Stimulated activated CD4-positive, alpha-beta T cell treated with anti-CD3 and anti-CD28 coated beads, Interleukin-12 subunit alpha, Interleukin-12 subunit beta, amount 100 ng/mL, for 24 hours (primary cell): ENCODE data around the gene ERO1A.
"Not testable (repeated sequence)": the region's sequence is repeated elsewhere in the genome, so short reads cannot be mapped to it uniquely, and the experiment has no call there.

Source experiments
- DNase-seq, 2 experiments: peaks; one replicate each; pipeline ENCODE4 v3.0.0-alpha.2; 2020; ENCODE audit warnings: low read depth in 2 of 2

The ERO1A gene, protein sequence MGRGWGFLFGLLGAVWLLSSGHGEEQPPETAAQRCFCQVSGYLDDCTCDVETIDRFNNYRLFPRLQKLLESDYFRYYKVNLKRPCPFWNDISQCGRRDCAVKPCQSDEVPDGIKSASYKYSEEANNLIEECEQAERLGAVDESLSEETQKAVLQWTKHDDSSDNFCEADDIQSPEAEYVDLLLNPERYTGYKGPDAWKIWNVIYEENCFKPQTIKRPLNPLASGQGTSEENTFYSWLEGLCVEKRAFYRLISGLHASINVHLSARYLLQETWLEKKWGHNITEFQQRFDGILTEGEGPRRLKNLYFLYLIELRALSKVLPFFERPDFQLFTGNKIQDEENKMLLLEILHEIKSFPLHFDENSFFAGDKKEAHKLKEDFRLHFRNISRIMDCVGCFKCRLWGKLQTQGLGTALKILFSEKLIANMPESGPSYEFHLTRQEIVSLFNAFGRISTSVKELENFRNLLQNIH

DNA sequence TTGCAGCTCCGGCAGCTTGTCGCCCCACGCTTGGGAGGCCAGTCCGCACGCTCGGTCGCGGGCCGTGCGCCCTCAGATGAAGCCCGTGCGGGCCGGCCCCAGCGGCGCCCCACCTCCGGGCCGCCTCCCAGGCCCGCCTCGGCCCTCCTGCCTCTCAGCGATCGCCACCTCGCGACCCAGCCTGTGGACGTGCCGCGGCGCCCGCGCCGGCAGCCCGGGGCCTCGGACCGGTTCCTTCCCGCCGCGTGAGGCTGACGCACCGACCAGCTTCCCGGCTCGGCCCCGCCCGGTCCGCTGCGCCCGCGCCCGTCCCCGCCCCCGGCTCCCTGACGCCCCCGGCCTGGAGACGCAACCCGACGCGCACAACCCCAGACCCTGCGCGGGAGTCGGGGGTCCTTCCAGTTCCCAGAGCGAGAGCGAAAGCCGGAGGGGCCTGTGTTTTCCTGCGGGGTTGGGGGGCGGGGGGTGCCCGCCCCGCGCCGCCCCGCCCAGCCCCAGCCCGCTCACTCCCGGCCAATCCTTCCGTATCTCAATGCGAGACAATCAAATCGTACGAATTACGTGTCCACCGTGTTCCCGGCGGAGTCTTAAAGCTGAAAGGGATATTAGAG lies at the start of gene ERO1A:
Gene ERO1A (minus strand): TSS at position 78 of the 611 bp plus-strand sequence. CDS start 77 bp downstream, at position 1.
- peak; percentile 27 to 65 for DNase-seq

DNA sequence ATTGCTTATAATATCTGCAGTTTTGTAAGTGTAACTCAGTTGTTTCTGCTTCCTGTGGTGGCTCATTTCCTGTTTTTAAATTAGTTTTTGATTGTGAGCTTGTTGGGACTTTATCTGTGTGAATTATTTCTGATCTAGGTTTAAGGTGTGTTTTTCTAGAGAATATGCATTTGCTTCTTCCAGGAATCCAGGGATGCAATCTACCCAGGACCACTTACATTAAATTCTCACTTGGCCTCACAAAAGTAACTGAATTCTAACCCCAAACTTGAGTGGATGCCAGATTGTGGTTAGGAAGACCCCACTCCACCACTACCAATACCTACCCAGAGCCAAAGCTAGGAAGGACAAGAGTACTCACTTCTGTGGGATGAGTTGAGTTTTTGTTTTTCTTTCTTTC lies 46.5 kb upstream of the ERO1A start:
- no peak for DNase-seq

DNA sequence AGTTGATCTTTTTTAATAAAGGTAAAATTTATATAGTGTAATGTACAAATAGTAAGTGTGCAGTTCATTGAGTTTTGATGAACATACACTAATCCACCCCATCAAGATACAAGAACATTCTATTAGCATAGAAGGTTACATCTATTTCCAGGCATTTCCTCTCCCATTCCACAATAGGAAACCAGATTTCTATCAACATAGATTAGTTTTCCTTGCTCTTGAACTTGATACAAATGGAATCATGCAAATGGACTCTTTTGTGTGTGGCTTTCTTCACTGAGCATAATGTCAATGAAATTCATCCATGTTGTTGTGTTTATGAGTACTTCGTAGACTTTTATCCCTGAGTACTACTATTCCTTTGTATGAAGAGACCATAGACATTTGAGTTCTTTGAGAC lies 45.4 kb upstream of the ERO1A start:
- no peak for DNase-seq

DNA sequence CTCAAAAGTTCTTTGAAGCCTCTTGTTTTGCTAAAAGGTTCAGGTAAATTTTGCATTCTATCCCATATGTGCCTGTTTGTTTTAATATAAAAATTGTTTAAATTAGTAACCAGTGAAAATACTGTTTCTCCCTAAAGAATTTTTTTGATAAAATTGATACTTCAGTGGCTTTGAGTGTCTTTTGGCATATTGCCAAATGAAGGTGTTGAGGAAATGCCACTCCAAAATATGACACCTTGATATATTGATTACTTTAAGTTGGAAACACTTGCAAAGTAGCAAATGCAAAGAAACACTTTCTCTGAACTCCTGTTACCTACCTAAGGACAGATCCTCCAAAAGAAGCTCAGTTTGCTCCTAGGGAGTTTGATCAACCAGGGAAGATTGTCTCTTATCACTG lies 43.1 kb upstream of the ERO1A start:
- no peak for DNase-seq

DNA sequence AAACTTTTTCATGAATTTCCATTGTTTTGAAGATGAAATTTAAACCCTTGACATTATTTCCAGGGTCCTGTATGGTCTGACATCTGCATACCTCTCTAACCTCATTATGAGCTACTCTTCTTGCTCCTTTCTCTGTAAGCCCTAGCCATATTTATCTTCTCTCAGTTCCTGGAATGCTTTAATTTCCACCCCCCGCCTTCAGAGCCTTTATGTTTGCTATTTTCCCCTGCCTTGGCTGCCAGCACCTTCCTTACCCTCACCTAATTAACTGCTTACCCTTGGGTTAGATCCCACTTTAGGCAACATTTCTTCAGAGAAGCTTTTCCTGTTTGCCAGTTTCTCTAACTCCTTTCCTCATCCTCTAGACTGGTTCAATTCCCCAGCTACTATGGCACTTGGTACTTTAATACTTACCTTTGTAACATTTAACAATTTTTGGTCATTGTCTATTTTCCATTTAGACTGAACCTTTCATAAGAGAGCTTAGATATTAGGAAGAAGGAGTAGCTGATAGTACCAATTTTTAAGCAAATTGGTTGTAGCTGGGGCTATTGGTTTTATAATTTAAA lies 40.6 kb upstream of the ERO1A start:
- DNase-seq = no peak

DNA sequence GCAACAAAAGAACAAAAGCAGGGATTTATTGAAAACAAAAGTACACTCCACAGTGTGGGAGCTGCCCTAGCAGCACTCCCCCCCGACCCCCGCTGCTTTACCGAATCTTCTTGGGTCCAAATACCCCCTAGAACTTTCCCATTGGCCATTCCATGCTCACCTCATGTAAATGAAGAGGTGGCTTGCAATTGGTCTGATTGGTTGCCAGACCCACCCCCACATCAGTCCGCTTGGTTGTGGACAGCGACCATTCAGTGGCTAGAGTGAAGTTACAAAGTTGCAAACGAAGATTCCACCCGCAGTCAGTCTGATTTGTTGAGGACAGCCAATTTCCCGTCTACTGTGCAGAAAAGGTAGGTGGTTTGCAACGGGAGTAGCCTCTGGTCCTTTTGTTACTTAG lies 38.5 kb upstream of the ERO1A start:
- no peak for DNase-seq

DNA sequence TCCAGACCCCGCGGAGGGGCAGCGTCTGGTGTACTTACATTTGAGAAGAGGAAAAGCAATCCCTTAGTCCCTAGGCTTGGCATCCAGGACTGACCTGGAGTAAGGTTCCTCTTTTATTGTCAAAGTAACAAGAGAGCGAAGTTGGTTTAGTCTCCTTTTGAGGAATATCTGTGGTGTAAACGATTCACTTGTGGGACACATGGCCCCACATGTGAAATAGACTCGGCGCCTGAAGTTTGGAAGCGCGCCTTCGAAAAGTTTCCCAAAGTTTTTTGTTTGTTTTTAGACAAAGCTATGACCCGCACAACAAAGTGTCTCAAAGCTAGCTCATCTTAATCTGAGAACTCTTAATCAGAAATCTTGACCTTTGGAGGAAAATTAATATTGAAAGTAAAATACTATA lies 35.4 kb upstream of the ERO1A start:
- no peak for DNase-seq

DNA sequence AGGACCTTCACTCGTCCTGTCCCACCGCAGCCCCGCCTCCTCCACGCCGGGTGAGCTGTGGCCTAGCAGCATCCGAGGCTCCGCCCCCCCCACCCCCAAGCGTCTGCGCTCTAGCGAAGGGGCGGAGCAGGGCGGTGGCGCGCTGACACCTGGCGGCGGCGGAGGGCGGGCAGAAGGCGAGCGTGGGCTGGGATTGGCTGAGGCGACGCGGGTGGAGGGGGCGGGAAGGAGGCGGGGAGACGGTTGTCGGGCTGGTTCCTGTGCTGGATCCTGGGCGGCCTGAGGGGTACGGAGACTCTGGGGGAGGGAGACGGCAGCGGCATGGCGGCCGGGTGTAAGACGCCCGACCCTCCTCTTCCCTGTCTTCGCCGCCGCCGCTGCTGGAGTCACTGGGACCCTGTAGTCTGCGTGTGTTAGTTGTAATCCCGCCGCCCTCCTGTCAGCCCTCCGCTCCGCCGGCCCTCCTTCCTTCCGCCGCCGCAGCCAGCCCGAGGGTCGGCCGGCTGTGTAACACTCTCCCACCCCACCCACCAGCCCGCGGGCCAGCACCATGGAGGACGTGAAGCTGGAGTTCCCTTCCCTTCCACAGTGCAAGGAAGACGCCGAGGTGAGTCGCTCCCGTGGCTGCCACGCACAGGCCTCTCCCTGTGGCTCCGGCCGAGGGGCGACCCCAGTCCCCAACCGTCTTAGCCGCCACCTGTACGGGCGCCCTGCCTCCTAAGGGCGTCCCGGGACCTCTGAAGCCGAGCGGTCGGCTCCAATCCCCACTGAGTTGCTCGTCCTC lies 34.8 kb upstream of the ERO1A start, which contains the start of gene STYX:
Gene STYX (plus strand): TSS at position 242 of the 784 bp plus-strand sequence. CDS start 309 bp downstream, at position 551.
- DNase-seq = peak; percentile 95 to 99

DNA sequence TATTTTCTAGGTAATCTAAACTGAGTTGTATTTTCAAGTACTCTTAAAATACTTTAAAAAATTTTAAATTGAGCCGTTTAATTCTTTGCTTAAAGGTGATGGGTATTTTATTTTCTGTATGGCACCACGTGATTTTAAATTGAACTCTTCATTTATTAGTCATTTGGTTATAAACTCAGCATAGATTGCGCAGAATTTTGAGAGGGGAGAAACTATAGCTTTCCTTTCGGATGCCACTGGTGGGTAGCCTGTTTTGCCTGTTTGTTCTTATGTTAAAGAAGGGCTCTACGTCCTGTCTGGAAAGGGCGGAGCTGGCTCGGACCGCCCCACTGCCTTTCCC lies 34.2 kb upstream of the ERO1A start:
- DNase-seq = no peak

DNA sequence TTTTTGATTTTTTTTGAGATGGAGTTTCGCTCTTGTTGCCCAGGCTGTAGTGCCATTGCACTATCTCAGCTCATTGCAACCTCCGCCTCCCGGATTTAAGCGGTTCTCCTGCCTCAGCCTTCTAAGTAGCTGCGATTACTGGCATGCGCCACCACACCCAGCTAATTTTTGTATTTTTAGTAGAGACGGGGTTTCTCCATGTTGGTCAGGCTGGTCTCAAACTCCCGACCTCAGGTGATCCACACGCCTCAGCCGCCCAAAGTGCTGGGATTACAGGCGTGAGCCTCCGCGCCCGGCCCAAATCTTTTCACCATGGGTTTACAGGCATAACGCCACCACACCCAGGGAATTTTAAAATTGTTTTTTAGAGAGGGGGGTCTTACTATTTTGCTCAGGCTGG lies 33.7 kb upstream of the ERO1A start:
- DNase-seq = not testable (repeated sequence)

DNA sequence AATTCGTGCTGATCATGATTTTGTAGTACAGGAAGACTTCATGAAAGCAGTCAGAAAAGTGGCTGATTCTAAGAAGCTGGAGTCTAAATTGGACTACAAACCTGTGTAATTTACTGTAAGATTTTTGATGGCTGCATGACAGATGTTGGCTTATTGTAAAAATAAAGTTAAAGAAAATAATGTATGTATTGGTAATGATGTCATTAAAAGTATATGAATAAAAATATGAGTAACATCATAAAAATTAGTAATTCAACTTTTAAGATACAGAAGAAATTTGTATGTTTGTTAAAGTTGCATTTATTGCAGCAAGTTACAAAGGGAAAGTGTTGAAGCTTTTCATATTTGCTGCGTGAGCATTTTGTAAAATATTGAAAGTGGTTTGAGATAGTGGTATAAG lies 32.2 kb upstream of the ERO1A start:
- not testable (repeated sequence) for DNase-seq

DNA sequence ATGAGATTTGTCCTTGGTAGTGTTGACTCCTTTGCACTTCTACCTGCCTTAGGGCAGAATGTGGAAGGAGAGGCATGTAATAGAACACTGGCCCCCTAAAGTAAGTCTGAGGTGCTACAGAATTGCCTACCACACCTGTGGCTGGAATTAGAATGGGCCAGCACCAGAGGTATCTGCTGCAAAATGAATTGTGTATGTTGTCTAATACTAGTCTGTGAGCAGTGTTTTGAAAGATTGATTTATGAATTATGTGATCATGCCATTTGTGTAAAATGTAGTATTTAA lies 28.9 kb upstream of the ERO1A start:
- no peak for DNase-seq

DNA sequence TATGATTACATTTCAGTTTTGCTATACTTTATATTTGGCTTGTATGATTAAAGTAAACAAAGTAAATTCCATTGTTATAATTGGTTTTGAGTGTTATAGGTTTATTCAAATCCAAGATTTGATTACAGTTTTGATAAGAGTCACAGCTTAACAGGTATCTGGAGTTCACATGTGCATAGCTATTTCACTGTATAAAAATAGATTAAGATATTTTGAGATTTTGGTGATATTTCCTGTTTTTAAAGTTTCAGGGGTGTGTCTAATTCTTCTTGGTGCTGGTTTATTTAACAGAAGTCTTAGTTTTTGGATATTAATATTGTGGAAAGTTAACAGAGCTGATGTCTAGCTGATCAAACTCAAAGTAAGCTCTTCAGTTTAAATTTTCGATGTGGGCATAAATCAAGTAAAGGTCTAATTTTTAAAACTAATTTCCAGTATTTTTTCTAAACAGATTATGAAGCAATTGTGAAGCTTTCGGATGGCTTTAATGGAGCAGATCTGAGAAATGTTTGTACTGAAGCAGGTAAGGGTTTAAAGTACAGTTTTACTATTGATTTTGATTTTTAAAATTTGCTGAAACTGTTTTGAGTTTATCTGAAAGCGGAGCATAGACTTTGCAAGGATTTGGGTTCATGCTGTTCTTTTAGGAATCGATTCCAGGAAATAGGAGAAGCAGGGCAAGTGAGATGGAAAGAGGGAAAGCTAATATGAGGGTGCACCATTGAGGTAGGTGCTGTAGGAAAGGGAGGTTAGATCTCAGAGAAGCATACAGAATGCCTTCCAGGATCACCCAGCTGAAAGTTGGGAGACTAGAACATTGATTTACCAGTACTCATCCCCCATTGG lies 28.4 kb upstream of the ERO1A start:
- DNase-seq = no peak

DNA sequence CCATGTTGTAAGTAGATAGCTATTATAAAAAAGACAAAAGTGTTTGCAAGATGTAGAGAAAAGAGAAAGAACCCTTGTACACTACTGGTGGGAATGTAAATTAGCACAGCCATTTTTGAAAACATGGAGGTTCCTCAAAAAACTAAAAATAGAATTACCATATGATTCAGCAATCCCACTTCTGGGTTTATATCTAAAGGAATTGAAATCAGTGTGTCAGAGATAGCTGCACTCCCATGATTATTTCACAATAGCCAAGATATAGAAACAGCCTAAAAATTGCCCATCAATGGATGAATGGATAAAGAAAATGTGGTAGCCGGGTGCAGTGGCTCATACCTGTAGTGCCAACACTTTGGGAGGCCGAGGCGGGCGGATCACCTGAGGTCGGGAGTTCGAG lies 20.8 kb upstream of the ERO1A start:
- DNase-seq = no peak

DNA sequence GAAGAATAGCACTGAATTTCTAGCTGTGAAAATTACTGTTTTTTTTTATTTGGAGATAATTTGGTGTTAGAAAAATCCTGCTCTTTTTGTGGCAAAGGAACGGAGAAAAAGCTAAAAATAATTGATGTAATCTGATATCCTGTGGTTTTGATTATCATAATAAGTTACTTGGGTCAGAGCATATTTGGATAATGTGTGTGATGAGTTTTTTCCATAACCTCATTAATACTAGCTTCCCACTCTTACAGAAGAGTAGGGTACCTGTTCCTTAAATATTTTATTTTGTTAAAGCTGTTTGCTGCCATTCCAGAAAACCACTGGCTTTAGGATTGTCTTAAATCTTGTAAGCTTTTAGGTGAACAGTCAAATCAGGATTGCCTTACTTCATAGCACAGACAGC lies 16.3 kb upstream of the ERO1A start:
- no peak for DNase-seq

DNA sequence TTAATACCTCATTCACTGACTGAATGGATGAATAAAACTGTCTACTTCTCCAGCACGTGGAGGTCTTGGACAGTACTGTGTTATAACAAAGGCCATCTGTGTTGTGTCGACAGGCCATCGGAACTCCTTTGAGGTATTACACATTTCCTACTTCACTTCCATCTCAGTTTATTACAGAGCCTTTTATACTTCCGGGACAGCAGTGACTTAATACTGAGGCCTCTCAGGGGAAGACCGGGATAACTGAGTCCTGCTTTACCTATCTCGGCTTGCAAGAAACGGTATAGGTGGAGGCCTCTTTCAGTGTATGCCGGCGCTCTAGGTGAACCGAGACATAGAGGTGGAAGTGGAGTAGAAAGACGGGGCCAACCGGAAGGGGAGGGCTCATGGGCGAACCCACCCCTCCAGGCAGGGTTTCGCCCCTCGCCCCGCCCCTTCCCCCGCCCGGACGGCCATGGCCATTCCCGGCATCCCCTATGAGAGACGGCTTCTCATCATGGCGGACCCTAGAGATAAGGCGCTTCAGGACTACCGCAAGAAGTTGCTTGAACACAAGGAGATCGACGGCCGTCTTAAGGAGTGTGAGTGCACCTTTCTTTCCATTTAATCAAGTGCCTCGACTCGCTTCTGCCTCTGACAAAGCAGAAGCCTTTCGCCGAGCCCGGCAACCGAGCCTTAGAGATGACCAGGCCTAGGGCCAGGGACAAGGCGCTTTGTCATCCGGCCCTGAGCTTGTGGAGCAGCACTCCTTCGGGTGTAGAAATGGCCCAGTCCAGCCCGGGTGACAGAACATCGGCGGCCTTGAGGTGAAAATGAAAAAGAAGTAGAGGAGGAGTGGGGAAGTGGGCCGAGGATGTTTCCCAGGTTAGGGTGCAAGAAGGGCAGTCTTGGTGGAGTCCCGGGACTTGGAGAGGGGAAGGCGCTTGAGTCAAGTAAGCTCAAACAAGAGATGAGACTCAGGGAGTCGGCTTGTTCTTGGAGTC lies 11.7 kb upstream of the ERO1A start, which contains the start of gene PSMC6:
Gene PSMC6 (plus strand): TSS at position 477 of the 983 bp plus-strand sequence. CDS start 20 bp downstream, at position 497.
- peak; percentile 86 to 97 for DNase-seq

DNA sequence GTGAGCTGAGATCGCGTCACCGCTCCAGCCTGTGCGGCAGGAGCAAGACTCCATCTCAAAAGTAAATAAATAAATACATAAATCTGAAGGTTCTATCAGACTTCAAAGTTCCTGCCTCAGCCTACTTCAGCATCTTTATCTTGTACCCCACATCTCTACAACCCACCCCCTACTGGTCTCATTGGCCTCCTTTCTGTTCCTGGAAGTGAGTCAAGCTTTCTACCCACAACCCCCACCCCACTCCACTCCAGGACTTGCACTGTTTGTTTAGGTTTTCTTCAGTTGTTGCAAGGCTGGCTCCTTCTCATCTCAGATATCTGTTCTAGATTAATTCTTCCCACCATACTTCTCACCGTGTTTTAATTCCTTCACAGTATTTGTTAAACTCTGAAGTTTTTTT lies 10.9 kb upstream of the ERO1A start:
- DNase-seq = peak in 1 of 2 experiments; percentile 31

DNA sequence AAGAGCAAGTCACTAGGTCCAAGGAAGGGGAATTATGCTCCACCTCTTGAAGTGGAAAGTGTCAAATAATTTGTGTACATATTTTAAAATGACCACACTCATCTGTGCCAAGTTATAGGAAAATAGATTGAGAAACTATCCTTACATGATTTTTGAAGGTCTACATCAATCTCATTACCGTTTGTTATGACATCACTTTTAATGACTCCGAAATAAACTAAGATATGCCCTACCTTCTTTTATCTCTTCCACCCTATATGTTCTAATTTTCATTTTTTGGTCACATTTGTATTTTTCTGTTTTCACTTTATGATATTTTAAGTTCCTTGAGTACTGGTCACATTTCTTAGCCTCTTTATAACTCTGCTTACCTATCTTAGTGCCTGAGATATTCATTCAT lies 8.3 kb upstream of the ERO1A start:
- DNase-seq = no peak

DNA sequence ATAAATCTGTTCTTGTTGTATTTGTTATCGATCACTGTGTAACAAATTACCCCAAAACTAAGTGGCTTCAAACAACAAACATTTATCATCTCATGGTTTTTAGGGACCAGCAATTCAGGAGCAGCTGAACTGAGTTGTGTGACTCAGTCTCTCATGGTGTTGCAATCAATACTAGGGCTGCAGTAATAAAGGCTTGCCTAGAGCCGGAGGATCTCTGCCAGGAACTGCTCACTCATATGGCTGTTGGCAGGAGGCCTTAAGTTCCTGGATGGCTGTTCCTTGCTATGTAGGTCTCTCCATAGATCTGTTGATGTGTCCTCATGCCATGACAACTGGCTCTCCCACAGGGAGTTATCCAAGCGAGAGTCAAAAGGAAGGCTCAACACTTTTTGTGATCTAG lies 7.9 kb upstream of the ERO1A start:
- no peak for DNase-seq

DNA sequence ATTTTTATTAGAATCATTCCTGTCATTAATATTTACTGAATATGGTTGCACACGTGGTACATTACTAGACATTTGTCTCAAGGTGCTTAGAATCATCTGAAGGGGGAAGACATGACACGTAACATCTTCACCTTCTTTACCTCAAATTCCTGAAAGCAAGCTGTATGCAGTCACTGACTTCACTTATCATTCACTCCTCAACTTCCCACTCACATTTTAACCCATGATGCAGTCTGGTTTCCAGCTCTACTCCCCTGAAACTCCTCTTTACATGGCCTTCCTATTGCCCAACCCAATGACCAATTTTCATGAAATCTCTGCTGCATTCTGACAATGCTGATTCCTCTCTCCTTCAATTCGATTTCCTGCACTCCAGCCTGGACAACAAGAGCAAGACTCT lies 5.9 kb upstream of the ERO1A start:
- DNase-seq = no peak
